PC-3 (cell line): ENCODE results near the gene FAM171A1. TPM values are rescaled to one million over a fixed set of nuclear protein-coding genes. Genes with fewer than 3 reads are reported as not detected.

Experiments
- ATAC-seq: fragments of 200-7000 bp; cut with Tn5 transposase; 2 replicates; pipeline ENCODE4 v1.9.1; 2020; ENCODE audit warnings: mild to moderate bottlenecking, moderate library complexity
- BruUV-seq: library from RNA; stranded (reverse); fragments of 400-500 nt; replicated peaks from 2 replicates; lab custom pipeline; 2021; lab: Mats Ljungman, UMichigan
- CTCF ChIA-PET: fragments of 300-600 bp; sonication (Branson Sonifier 250); formaldehyde crosslinking; loops from one replicate; lab custom pipeline; 2022; ENCODE audit warnings: antibody characterized with exemption; lab: Charles Lee
- POLR2A ChIA-PET: fragments of 300-600 bp; sonication (Branson Sonifier 250); formaldehyde crosslinking; loops from one replicate; lab custom pipeline; 2022; ENCODE audit warnings: antibody characterized with exemption; ENCODE audit not compliant: unreplicated experiment; lab: Charles Lee
- DNase-seq: peaks from one replicate; pipeline ENCODE4 v3.0.0-alpha.2; 2015
- H2AFZ ChIP-seq: fragments of 300-600 bp; sonication (generic); 2 replicates; pipeline ENCODE4 v1.6.0; 2016; ENCODE audit warnings: antibody characterized with exemption, low read length
- H3F3A ChIP-seq: fragments of 300-600 bp; sonication (generic); one replicate; pipeline ENCODE4 v1.6.0; 2017; ENCODE audit warnings: antibody characterized with exemption, low read length, control low read depth, mild to moderate bottlenecking; ENCODE audit not compliant: unreplicated experiment
- H3K27ac ChIP-seq: fragments of 300-600 bp; sonication (generic); 2 replicates; pipeline ENCODE4 v1.5.1; 2016; ENCODE audit warnings: mild to moderate bottlenecking, low read length
- H3K27me3 ChIP-seq: fragments of 300-600 bp; sonication (generic); 2 replicates; pipeline ENCODE4 v1.6.1; 2016; ENCODE audit warnings: low read length, mixed read lengths
- H3K36me3 ChIP-seq: fragments of 300-600 bp; sonication (generic); 2 replicates; pipeline ENCODE4 v1.6.1; 2016; ENCODE audit warnings: low read depth, mixed run types, low read length, mixed read lengths
- H3K4me1 ChIP-seq: fragments of 300-600 bp; sonication (generic); 2 replicates; pipeline ENCODE4 v1.5.1; 2016; ENCODE audit warnings: low read length; ENCODE audit not compliant: insufficient read depth
- H3K4me2 ChIP-seq: fragments of 300-600 bp; sonication (generic); 2 replicates; pipeline ENCODE4 v1.6.0; 2016; ENCODE audit warnings: low read length
- H3K4me3 ChIP-seq: fragments of 300-600 bp; sonication (generic); 2 replicates; pipeline ENCODE4 v1.5.1; 2016; ENCODE audit warnings: mild to moderate bottlenecking, low read length, mixed read lengths
- H3K79me2 ChIP-seq: fragments of 300-600 bp; sonication (generic); 2 replicates; pipeline ENCODE4 v1.6.1; 2017; ENCODE audit warnings: low read length, mixed read lengths
- H3K9ac ChIP-seq: fragments of 300-600 bp; sonication (generic); 2 replicates; pipeline ENCODE4 v1.6.0; 2016; ENCODE audit warnings: mild to moderate bottlenecking, low read length
- H3K9me2 ChIP-seq: fragments of 300-600 bp; sonication (generic); replicated peaks from 2 replicates; pipeline ENCODE4 v1.6.1; 2016; ENCODE audit warnings: mixed run types, low read length, mixed read lengths
- H3K9me3 ChIP-seq: fragments of 300-600 bp; sonication (generic); 2 replicates; pipeline ENCODE4 v1.6.1; 2016; ENCODE audit warnings: low read length, mixed read lengths
- H4K20me1 ChIP-seq: fragments of 300-600 bp; sonication (generic); 2 replicates; pipeline ENCODE4 v1.6.1; 2016; ENCODE audit warnings: low read length, mixed read lengths
- EZH2 ChIP-seq: fragments of 300-600 bp; sonication (generic); IDR thresholded peaks from one replicate; pipeline ENCODE4 v1.6.1; 2017; ENCODE audit warnings: antibody characterized with exemption, mild to moderate bottlenecking, low read length; ENCODE audit not compliant: unreplicated experiment
- EZH2phosphoT487 ChIP-seq: fragments of 300-600 bp; sonication (generic); IDR thresholded peaks from 2 replicates; pipeline ENCODE4 v1.6.1; 2018; ENCODE audit warnings: mild to moderate bottlenecking, antibody characterized with exemption, low read length, borderline replicate concordance
- intact Hi-C: fragments of 100-400 bp; cut with micrococcal nuclease; formaldehyde crosslinking; loops from 2 replicates; pipeline ENCODE4 v1.9.0; 2023
- total RNA-seq: library from RNA; depleted of rRNA; stranded (reverse); fragments of >200 nt; gene quantifications from 2 replicates; pipeline ENCODE4 v1.2.3, GENCODE V29; 2014
- TF ChIP-seq, protein P1 (sequence below): fragments of 300-600 bp; sonication (generic); conservative IDR thresholded peaks from 2 replicates; pipeline ENCODE4 v1.5.1; 2017; ENCODE audit warnings: antibody characterized with exemption, low read depth, mild to moderate bottlenecking, low read length

Gene FAM171A1
- total RNA-seq, 1 experiment from 2014 or later = 10.4 TPM

DNA sequence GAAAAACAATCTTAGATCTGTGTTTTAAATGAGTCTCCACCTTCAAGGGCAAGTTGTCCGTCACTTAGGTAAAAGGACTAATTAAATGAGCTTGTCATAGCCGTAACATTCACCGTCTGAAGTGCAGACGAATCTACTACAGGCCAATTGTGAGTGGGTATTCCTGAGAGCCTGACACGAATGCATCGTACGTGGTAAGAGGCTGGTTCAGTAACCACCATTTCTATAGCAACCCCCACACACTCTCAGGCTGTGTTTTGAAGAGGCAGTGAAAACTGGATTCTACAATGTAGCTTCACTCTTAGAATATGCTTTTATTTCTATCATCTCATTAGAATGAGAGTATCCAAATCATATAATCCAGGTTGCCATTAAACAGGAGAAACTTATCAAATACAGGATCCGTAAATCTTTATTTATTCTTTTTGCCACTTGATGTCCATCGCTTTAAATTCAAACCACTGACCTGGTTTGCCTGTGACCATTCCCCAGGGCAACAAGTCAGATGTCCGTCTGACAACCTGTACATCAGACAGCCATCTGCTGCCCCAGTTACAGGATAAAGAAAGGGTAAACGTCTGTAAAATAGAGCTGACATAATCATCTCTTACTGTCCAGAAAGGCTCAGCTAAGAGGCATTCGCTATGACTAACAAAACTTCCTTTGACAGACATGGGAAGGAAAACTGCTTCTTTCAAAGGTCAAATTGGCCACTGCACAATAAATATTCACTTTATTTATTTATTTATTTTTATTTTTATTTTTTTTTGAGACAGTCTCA is 132.3 kb downstream of the FAM171A1 start:
- intact Hi-C loops = no loop called here
- BruUV-seq = no TSS peak
- H3K4me1 ChIP-seq = no peaks in the 10 kb centered on the region
- no peaks in the 10 kb centered on the region for H3F3A ChIP-seq
- TF ChIP-seq, protein P1, sequence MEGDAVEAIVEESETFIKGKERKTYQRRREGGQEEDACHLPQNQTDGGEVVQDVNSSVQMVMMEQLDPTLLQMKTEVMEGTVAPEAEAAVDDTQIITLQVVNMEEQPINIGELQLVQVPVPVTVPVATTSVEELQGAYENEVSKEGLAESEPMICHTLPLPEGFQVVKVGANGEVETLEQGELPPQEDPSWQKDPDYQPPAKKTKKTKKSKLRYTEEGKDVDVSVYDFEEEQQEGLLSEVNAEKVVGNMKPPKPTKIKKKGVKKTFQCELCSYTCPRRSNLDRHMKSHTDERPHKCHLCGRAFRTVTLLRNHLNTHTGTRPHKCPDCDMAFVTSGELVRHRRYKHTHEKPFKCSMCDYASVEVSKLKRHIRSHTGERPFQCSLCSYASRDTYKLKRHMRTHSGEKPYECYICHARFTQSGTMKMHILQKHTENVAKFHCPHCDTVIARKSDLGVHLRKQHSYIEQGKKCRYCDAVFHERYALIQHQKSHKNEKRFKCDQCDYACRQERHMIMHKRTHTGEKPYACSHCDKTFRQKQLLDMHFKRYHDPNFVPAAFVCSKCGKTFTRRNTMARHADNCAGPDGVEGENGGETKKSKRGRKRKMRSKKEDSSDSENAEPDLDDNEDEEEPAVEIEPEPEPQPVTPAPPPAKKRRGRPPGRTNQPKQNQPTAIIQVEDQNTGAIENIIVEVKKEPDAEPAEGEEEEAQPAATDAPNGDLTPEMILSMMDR = no peak
- TF ChIP-seq EZH2phosphoT487 = no peak
- no peak for TF ChIP-seq EZH2
- H3K27ac ChIP-seq = no peak overlapping the region
- CTCF ChIA-PET = no interaction called here
- no peaks in the 10 kb centered on the region for H3K79me2 ChIP-seq
- H3K9ac ChIP-seq = no peak overlapping the region
- no peaks in the 10 kb centered on the region for H3K36me3 ChIP-seq
- no peak overlapping the region for H2AFZ ChIP-seq
- no peaks in the 10 kb centered on the region for H4K20me1 ChIP-seq
- no peak for ATAC-seq
- H3K4me3 ChIP-seq = no peak overlapping the region
- no peaks in the 10 kb centered on the region for H3K27me3 ChIP-seq
- no peak overlapping the region for H3K4me2 ChIP-seq
- POLR2A ChIA-PET = interaction anchor here (0.6 kb wide), 1 partner anchor 25 kb away, joined by 5 read pairs; no protein-coding TSS in a partner anchor
- DNase-seq = no peak
- no peaks in the 10 kb centered on the region for H3K9me2 ChIP-seq
- no peaks in the 10 kb centered on the region for H3K9me3 ChIP-seq

DNA sequence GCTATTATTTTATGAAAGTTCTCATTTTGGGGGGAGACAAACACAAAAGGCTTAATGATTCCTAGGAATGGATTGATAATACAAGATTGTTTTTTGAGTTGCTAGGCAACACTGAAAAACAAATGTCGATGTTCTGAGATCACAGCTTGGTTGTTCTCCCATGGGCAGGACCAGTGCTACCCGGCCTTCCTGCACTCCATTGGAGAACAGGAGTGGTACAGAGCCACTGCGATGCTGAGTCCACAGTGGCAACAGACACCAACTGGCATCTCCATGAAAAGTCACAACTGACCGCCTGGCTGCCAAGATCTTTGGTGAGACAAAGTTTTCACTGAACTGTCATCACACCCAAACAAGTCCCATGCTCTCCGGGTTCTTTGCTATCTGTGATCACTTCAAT is 133.7 kb downstream of the FAM171A1 start:
- no peaks in the 10 kb centered on the region for H3F3A ChIP-seq
- DNase-seq (no peak), ATAC-seq (no peak)
- no peaks in the 10 kb centered on the region for H3K9me3 ChIP-seq
- H3K79me2 ChIP-seq = no peaks in the 10 kb centered on the region
- no TSS peak for BruUV-seq
- no peaks in the 10 kb centered on the region for H4K20me1 ChIP-seq
- intact Hi-C loops = no loop called here
- H2AFZ ChIP-seq = no peak overlapping the region
- no peak overlapping the region for H3K27ac ChIP-seq
- H3K36me3 ChIP-seq = no peaks in the 10 kb centered on the region
- H3K9ac ChIP-seq = no peak overlapping the region
- no peaks in the 10 kb centered on the region for H3K27me3 ChIP-seq
- ChIA-PET CTCF (no interaction called here), POLR2A (no interaction called here)
- no peak overlapping the region for H3K4me2 ChIP-seq
- H3K4me3 ChIP-seq = no peak overlapping the region
- no peaks in the 10 kb centered on the region for H3K4me1 ChIP-seq
- TF ChIP-seq EZH2phosphoT487 (no peak), EZH2 (no peak)
- TF ChIP-seq, protein P1 = no peak
- H3K9me2 ChIP-seq = no peaks in the 10 kb centered on the region

DNA sequence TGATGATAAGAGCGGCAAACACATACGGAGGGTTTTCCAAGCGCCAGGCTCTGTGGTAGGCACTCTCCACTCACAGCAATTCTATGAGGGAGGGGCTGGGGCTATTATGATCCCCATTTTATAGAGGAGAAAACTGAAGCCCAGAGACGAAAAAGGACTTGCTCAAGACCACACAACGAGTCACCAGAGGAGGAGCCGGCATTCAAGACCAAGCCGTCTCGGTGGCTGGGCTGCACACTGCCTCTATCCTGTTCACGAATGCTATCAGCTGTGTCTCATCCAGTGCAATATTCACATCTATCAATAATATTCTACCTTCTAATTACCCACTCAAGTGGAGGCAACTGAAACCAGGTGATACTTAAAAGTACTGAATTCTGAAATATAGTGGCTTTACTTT is 134.7 kb downstream of the FAM171A1 start:
- Histone ChIP-seq H3K4me3 (no peak overlapping the region), H3K9me3 (no peaks in the 10 kb centered on the region), H3K79me2 (no peaks in the 10 kb centered on the region), H3K36me3 (no peaks in the 10 kb centered on the region), H2AFZ (no peak overlapping the region), H4K20me1 (no peaks in the 10 kb centered on the region), H3F3A (no peaks in the 10 kb centered on the region), H3K4me2 (no peak overlapping the region), H3K9ac (no peak overlapping the region), H3K9me2 (no peaks in the 10 kb centered on the region), H3K27me3 (no peaks in the 10 kb centered on the region), H3K4me1 (no peaks in the 10 kb centered on the region), H3K27ac (no peak overlapping the region)
- TF ChIP-seq, protein P1 = no peak
- TF ChIP-seq EZH2 (no peak), EZH2phosphoT487 (no peak)
- ATAC-seq = no peak
- ChIA-PET POLR2A (no interaction called here), CTCF (no interaction called here)
- BruUV-seq = no TSS peak
- intact Hi-C loops = no loop called here
- no peak for DNase-seq
